Amygdala (tissue), 56 donors: ENCODE measurements around the gene CST11.

ENCODE experiments used
- DNase-seq, 56 donors: peaks; one replicate each; lab custom pipeline; 2025; lab: John Stamatoyannopoulos, UW

The CST11 gene

GRCh38 chr20:23420943-23421931 lies 31.4 kb downstream of the CST11 start, which contains the start of gene NAPB:
Gene NAPB (minus strand): TSS chr20:23421488. CDS start chr20:23421402, 86 bp downstream.
- DNase-seq, result peak; percentile 47 to 98 (median 92)

GRCh38 chr20:23419995-23420901 lies 32.4 kb downstream of the CST11 start:
- peak in 12 of 56 donors; percentile 7 to 63 (median 21) for DNase-seq

GRCh38 chr20:23419657-23419994 lies 33.0 kb downstream of the CST11 start:
- DNase-seq, result no peak

- no peak for DNase-seq
Observed at GRCh38 chr20:23417861-23418260, 34.8 kb downstream of the CST11 start.

- DNase-seq, result no peak
Observed at GRCh38 chr20:23415959-23416583, 36.6 kb downstream of the CST11 start.

- DNase-seq, result no peak
Observed at GRCh38 chr20:23415555-23415954, 37.1 kb downstream of the CST11 start.

- DNase-seq, result no peak
Observed at GRCh38 chr20:23414526-23415188, 38.0 kb downstream of the CST11 start.

GRCh38 chr20:23413862-23414422 lies 38.7 kb downstream of the CST11 start:
- DNase-seq, result no peak

GRCh38 chr20:23412026-23412425 lies 40.6 kb downstream of the CST11 start:
- DNase-seq, result no peak

GRCh38 chr20:23410916-23411695 lies 41.6 kb downstream of the CST11 start:
- DNase-seq, result no peak

GRCh38 chr20:23409800-23410199 lies 42.9 kb downstream of the CST11 start:
- DNase-seq, result no peak

GRCh38 chr20:23408957-23409356 lies 43.7 kb downstream of the CST11 start:
- DNase-seq, result no peak

- no peak for DNase-seq
Observed at GRCh38 chr20:23407781-23408464, 44.8 kb downstream of the CST11 start.

GRCh38 chr20:23406880-23407279 lies 45.8 kb downstream of the CST11 start:
- DNase-seq, result no peak

GRCh38 chr20:23404196-23404595 lies 48.5 kb downstream of the CST11 start:
- no peak for DNase-seq

- no peak for DNase-seq
Observed at GRCh38 chr20:23403751-23404150, 48.9 kb downstream of the CST11 start.

- DNase-seq, result no peak
Observed at GRCh38 chr20:23401051-23401450, 51.6 kb downstream of the CST11 start.
